ENCODE results near the gene SCGB1A1.

Gene SCGB1A1

DNA sequence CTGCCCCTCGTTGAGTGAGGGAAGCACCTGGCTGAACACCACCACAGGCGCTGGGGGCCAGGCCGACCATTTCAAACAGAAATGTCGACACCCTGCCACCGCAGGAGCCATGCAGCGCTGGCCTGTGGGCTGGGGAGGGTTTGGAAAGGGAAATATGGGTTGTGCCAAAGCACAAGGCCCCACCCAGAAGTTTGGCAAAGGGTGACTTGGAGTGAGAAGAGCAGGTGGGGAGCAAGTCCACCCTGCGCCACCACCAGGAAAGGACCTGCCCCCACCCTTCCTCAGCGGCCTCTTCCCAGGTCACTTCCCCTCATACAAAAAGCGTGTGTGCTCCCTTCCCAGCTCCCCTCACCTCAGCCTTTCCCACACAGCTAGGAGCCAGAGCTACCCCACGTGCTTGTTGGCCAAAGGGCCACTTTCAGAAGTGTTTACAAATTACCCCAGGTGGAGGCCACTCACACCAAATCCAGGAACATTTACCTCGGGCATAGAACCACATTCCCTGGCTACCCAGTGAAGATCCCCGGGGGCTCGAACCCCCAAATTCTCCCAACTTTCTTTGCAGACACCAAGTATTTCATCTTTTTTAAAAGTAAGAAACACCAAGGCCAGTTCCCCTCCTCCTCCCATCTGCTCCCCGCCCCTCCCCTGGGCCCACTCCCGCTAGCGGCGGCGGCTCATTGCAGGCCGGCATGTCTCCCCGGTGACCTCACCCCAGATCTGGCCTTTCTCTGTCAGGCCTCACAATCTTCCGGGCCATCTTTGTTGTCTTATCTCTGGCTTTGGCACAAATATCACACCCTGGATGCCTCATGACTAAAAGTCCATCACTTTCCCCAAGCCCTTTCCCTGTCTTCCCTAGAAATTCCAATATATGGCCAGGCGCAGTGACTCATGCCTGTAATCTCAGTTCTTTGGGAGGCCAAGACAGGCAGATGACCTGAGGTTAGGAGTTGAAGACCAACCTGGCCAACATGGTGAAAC is 20.5 kb upstream of the SCGB1A1 start:
- DNase-seq (ENCODE audit: low read depth) = peak; percentile 81

- DNase-seq (ENCODE audit: low read depth) = no peak
Measured at GRCh38 chr11:62399172-62399877, 19.5 kb upstream of the SCGB1A1 start.

- DNase-seq (ENCODE audit: low read depth) = no peak
Measured at GRCh38 chr11:62399878-62400266, 19.0 kb upstream of the SCGB1A1 start.

- DNase-seq (ENCODE audit: low read depth) = no peak
Measured at GRCh38 chr11:62400281-62400680, 18.6 kb upstream of the SCGB1A1 start.

- peak; percentile 52 for DNase-seq (ENCODE audit: low read depth)
Measured at GRCh38 chr11:62400760-62401159, 18.1 kb upstream of the SCGB1A1 start.

GRCh38 chr11:62401356-62401755 is 17.5 kb upstream of the SCGB1A1 start:
- no peak for DNase-seq (ENCODE audit: low read depth)

GRCh38 chr11:62401811-62402210 is 17.0 kb upstream of the SCGB1A1 start:
- no peak for DNase-seq (ENCODE audit: low read depth)

- no peak for DNase-seq (ENCODE audit: low read depth)
Measured at GRCh38 chr11:62402226-62402959, 16.4 kb upstream of the SCGB1A1 start.

DNA sequence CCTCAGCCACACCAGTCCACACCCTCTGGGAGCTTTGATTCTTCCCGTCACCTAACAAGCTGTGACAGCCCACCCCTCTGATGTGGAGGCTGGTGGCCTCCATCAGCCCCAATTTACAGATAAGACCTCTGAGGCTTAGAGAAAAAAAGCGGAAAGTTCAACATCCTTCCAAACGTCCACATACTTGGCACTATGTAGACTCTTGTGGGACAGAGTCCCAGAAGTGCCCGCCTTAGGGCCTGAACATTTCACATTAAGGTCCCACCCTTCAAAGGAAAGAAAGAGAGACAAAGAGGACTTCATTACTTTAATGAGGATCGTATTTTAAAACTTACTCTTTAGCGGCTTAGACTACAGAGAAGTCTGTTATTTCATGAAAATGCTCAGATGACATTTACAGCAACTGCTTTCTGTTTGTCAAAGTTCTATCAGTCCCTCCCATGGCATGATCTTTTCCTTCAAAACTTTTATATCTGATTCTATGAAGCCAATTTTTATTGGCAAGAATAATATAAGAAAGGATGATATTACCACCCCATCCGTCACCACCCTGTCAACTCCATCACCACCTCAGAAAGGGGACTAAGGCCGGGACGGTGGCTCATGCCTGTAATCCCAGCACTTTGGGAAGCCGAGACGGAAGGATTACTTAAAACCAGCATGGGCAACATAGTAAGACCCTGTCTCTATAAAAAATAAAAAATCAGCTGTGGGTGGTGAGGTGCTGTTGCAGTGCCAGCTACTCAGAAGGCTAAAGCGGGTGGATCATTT is 15.7 kb upstream of the SCGB1A1 start:
- DNase-seq (ENCODE audit: low read depth) = no peak

- DNase-seq (ENCODE audit: low read depth) = no peak
Measured at GRCh38 chr11:62404435-62404834, 14.4 kb upstream of the SCGB1A1 start.

GRCh38 chr11:62404901-62405300 is 13.9 kb upstream of the SCGB1A1 start:
- no peak for DNase-seq (ENCODE audit: low read depth)

- no peak for DNase-seq (ENCODE audit: low read depth)
Measured at GRCh38 chr11:62406034-62406433, 12.8 kb upstream of the SCGB1A1 start.

GRCh38 chr11:62409831-62410230 is 9.0 kb upstream of the SCGB1A1 start:
- no peak for DNase-seq (ENCODE audit: low read depth)

DNA sequence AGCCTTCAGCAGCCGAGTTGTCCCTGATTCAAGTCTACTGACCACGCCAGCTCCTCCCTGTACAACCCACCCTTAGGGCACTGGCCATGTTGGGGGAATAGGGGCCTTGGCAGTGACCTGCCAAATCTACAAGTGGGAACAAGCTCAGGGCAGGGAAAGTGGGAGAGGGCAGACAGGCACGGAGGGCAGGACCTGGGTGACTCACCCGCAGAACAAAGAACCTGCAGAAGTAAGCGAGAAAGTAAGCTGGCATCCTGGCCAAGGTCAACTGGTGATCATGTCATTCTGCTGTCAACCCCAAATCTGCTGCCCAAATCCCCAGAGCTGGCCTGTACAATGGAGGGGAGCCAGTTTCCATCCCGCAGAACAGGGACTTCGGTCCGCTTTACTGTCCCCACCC is 7.9 kb upstream of the SCGB1A1 start:
- no peak for DNase-seq (ENCODE audit: low read depth)

DNA sequence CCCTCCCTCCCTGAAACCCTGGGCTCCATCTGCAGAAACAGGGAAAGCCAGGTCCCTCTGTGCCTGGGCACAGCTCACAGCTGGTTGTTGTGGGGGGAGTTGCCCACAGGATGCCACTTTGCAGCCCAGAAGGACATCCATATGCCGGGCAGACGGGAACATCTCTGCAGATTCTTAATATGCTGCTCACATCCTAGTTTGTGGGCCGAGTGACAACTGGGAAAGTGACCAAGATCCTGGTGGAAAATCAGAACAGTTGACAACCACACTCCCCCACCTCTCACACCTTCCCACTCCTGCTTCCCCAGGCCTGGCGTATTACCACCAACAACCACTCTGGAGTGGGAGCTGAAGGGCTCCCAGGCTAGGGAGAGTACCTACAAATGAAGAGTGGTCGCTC is 7.3 kb upstream of the SCGB1A1 start:
- no peak for DNase-seq (ENCODE audit: low read depth)

- no peak for DNase-seq (ENCODE audit: low read depth)
Measured at GRCh38 chr11:62413060-62413696, 5.7 kb upstream of the SCGB1A1 start.

DNA sequence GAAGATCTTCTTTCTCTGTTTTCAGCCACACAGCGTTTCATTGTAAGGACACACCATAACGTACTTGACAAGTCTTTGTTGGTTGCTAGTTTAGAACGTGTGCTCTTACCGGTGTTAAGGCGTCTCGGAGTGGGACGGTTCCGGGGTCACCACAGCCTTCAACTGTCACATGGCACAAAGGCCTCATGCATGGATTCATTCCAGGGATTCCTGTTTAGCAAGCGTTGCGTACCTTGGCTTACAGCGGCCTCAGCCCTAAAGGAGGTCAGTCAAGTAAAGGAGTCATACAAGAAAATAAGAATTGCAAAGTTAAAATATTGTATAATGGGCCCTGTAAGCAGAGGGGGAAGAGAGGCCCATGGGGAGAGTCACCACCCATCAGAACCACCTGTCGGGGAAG is 2.2 kb upstream of the SCGB1A1 start:
- no peak for DNase-seq (ENCODE audit: low read depth)

- no peak for DNase-seq (ENCODE audit: low read depth)
Measured at GRCh38 chr11:62418136-62418535, 697 bp upstream of the SCGB1A1 start.

GRCh38 chr11:62419314-62419929 is 589 bp downstream of the SCGB1A1 start:
- DNase-seq (ENCODE audit: low read depth) = no peak

- DNase-seq (ENCODE audit: low read depth) = no peak
Measured at GRCh38 chr11:62419943-62420342, 1.1 kb downstream of the SCGB1A1 start.

DNA sequence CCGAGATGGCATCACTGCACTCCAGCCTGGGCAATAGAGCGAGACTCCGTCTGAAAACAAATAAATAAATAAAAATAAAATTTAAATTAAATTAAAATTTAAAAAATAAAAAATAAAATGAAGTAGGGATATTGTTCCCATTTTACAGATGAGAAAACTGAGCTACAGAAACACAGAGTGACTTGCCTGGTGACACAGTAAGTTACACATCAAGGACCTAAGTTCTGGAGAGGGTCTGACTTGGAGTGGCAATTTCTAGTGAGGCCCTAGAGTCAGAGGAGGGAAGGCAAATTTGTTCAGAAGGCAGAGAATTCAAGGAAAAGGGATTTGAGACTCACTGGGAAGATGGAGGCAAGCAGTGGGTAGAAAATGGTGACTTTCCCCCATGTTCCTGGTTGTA is 2.0 kb downstream of the SCGB1A1 start:
- DNase-seq (ENCODE audit: low read depth) = no peak
